Left ventricle myocardium superior (tissue), 1 donor: ENCODE results near the gene TTC7B. TPM values are rescaled to one million over a fixed set of nuclear protein-coding genes. Genes with fewer than 3 reads are reported as not detected.
A peak's percentile ranks its signal among the peaks of the same experiment; 100 is the strongest.

Experiments
- ATAC-seq: fragments of 200-7000 bp; cut with Tn5 transposase; one replicate; pipeline ENCODE4 v1.9.1; 2020; ENCODE audit warnings: mild to moderate bottlenecking, moderate library complexity
- DNase-seq: peaks from one replicate; pipeline ENCODE4 v3.0.0-alpha.2; 2020
- intact Hi-C: fragments of 100-400 bp; cut with micrococcal nuclease; formaldehyde crosslinking; loops from one replicate; pipeline ENCODE4 v1.11.0; 2022
- total RNA-seq: library from RNA; stranded (reverse); fragmentation: NEBNext Ultra II Directional; extraction: Animal tissue kit (Norgen Biotek cat#: 25700); gene quantifications from one replicate; pipeline ENCODE4 v1.2.1, GENCODE V29; 2021
- donor health status: DM: no; HTN: yes; CAD: no; lungs with severe emphysema.

TTC7B gene
- total RNA-seq, 1 donor from 2014 or later, result 72.2 TPM

GRCh38 chr14:90665321-90666000 lies 150.8 kb downstream of the TTC7B start:
- intact Hi-C loops, result no loop called here
- ATAC-seq (peak; percentile 66), DNase-seq (peak; percentile 54)

GRCh38 chr14:90664911-90665310 lies 151.3 kb downstream of the TTC7B start:
- DNase-seq (no peak), ATAC-seq (peak; percentile 57)
- intact Hi-C loops, result no loop called here

GRCh38 chr14:90663680-90664079 lies 152.6 kb downstream of the TTC7B start:
- DNase-seq (no peak), ATAC-seq (no peak)
- intact Hi-C loops, result no loop called here

- DNase-seq, result no peak
- ATAC-seq, result no peak
- intact Hi-C loops, result no loop called here
These were observed 153.1 kb downstream of the TTC7B start for GRCh38 chr14:90663140-90663539.

GRCh38 chr14:90661866-90662265 lies 154.4 kb downstream of the TTC7B start:
- ATAC-seq, result peak; percentile 10
- intact Hi-C loops, result no loop called here
- DNase-seq, result peak; percentile 42

- peak; percentile 69 for DNase-seq
- intact Hi-C loops, result no loop called here
- peak; percentile 76 for ATAC-seq
These were observed 155.2 kb downstream of the TTC7B start for GRCh38 chr14:90660865-90661570.

GRCh38 chr14:90659156-90659555 lies 157.1 kb downstream of the TTC7B start:
- DNase-seq (no peak), ATAC-seq (no peak)
- intact Hi-C loops, result no loop called here

GRCh38 chr14:90658541-90658967 lies 157.7 kb downstream of the TTC7B start:
- ATAC-seq, result peak; percentile 15
- intact Hi-C loops, result no loop called here
- no peak for DNase-seq

GRCh38 chr14:90656973-90657372 lies 159.3 kb downstream of the TTC7B start:
- intact Hi-C loops, result no loop called here
- DNase-seq (peak; percentile 64), ATAC-seq (peak; percentile 74)

GRCh38 chr14:90655829-90656228 lies 160.4 kb downstream of the TTC7B start:
- intact Hi-C loops, result no loop called here
- DNase-seq (no peak), ATAC-seq (no peak)

- DNase-seq (no peak), ATAC-seq (no peak)
- intact Hi-C loops, result no loop called here
These were observed 161.4 kb downstream of the TTC7B start for GRCh38 chr14:90654831-90655276.

- no peak for DNase-seq
- intact Hi-C loops, result no loop called here
- no peak for ATAC-seq
These were observed 163.6 kb downstream of the TTC7B start for GRCh38 chr14:90652626-90653025.

GRCh38 chr14:90651976-90652560 lies 164.2 kb downstream of the TTC7B start:
- DNase-seq (no peak), ATAC-seq (no peak)
- intact Hi-C loops, result no loop called here

GRCh38 chr14:90651271-90651804 lies 164.9 kb downstream of the TTC7B start:
- DNase-seq, result no peak
- intact Hi-C loops, result no loop called here
- no peak for ATAC-seq

- intact Hi-C loops, result no loop called here
- ATAC-seq, result no peak
- DNase-seq, result no peak
These were observed 166.6 kb downstream of the TTC7B start for GRCh38 chr14:90649557-90650135.

- intact Hi-C loops, result no loop called here
- ATAC-seq (no peak), DNase-seq (no peak)
These were observed 167.1 kb downstream of the TTC7B start for GRCh38 chr14:90649083-90649482.

- DNase-seq (no peak), ATAC-seq (no peak)
- intact Hi-C loops, result no loop called here
These were observed 167.8 kb downstream of the TTC7B start for GRCh38 chr14:90648421-90648820.

GRCh38 chr14:90647473-90648005 lies 168.7 kb downstream of the TTC7B start:
- intact Hi-C loops, result no loop called here
- ATAC-seq (no peak), DNase-seq (no peak)

- DNase-seq, result no peak
- intact Hi-C loops, result no loop called here
- no peak for ATAC-seq
These were observed 170.3 kb downstream of the TTC7B start for GRCh38 chr14:90645842-90646443.
